H1 (cell line): ENCODE data around the gene ERI3. TPM values are rescaled to one million over a fixed set of nuclear protein-coding genes. Genes with fewer than 3 reads are reported as not detected.

ENCODE experiments used
- CHD7 ChIP-seq: fragments of 300-600 bp; sonication (generic); IDR thresholded peaks from 2 replicates; pipeline ENCODE4 v1.7.1; 2012; ENCODE audit warnings: low read length, moderate library complexity, mild to moderate bottlenecking, inconsistent platforms; ENCODE audit not compliant: insufficient replicate concordance
- JUN ChIP-seq: IDR thresholded peaks from 2 replicates; pipeline ENCODE4 v1.6.1; 2011; ENCODE audit warnings: low read depth, mild to moderate bottlenecking, improper control_type of control experiment, low read length
- KDM1A ChIP-seq: fragments of 200-600, 300-600 bp; sonication (generic); IDR thresholded peaks from 2 replicates; pipeline ENCODE4 v1.7.1; 2016; ENCODE audit warnings: mild to moderate bottlenecking, low read length, borderline replicate concordance
- RNF2 ChIP-seq: fragments of 200-900, 300-1000 bp; sonication (generic); IDR thresholded peaks from 2 replicates; pipeline ENCODE4 v1.7.1; 2016; ENCODE audit warnings: borderline replicate concordance, low read depth, mild to moderate bottlenecking, antibody characterized with exemption, low read length; ENCODE audit not compliant: poor library complexity, severe bottlenecking; ENCODE audit errors: missing control alignments
- SIX5 ChIP-seq: IDR thresholded peaks from 2 replicates; pipeline ENCODE4 v1.6.1; 2011; ENCODE audit warnings: mild to moderate bottlenecking, low read depth, low read length
- TCF12 ChIP-seq: IDR thresholded peaks from 2 replicates; pipeline ENCODE4 v1.6.1; 2011; ENCODE audit warnings: low read depth, mild to moderate bottlenecking, low read length
- polyA plus RNA-seq, 7 experiments: library from polyadenylated mRNA; depleted of rRNA in 3 of 7; stranded (reverse) in 5 of 7; unstranded in 2 of 7; fragments of >200 nt in 5 of 7; fragments of 200-250 nt in 2 of 7; gene quantifications; 1 replicate in 5 of 7; 2 replicates in 1 of 7; 4 replicates in 1 of 7; pipeline versions ENCODE4 v1.2.1 to v1.2.3, GENCODE V29; 2011 to 2013; ENCODE audit warnings: missing spikeins in 2 of 7, mixed read lengths in 2 of 7
- total RNA-seq: library from RNA; stranded (reverse); fragmentation: NEBNext Ultra II Directional; extraction: Animal tissue kit (Norgen Biotek cat#: 25700); gene quantifications from 2 replicates; pipeline ENCODE4 v1.2.1, GENCODE V29; 2021

The ERI3 gene
- total and polyA plus RNA-seq, 2 of the 8 experiments (the other 6 are each of a cell fraction or from before 2014, with no cell fraction given), result 81.1 to 199 TPM

GRCh38 chr1:44228218-44228617 lies 126.8 kb downstream of the ERI3 start (continued):
- no peak for TF ChIP-seq CHD7
- TF ChIP-seq RNF2, result no peak
- no peak for TF ChIP-seq JUN
- TF ChIP-seq SIX5, result no peak
- TF ChIP-seq TCF12, result no peak
- TF ChIP-seq KDM1A, result no peak
- TF ChIP-seq, all 59 proteins: peak for 0
